GM19468 (cell line): ENCODE data around the gene PANX1.
"Not testable (repeated sequence)": the region's sequence is repeated elsewhere in the genome, so short reads cannot be mapped to it uniquely, and the experiment has no call there.

Experiments used
- ATAC-seq: cut with Tn5 transposase; IDR thresholded peaks from one replicate; pipeline ENCODE4 v1.9.1; 2021; ENCODE audit warnings: mild to moderate bottlenecking, moderate library complexity, moderate number of reproducible peaks; ENCODE audit not compliant: unreplicated experiment; ENCODE audit errors: extremely low read depth

PANX1 gene

GRCh38 chr11:94148189-94148588 is 19.5 kb downstream of the PANX1 start:
- no peak for ATAC-seq

- ATAC-seq: no peak
Observed at GRCh38 chr11:94149431-94150017, 20.9 kb downstream of the PANX1 start.

- ATAC-seq: no peak
Observed at GRCh38 chr11:94150056-94150455, 21.4 kb downstream of the PANX1 start.

- ATAC-seq: no peak
Observed at GRCh38 chr11:94150704-94151685, 22.4 kb downstream of the PANX1 start.

- ATAC-seq: no peak
Observed at GRCh38 chr11:94151903-94152677, 23.4 kb downstream of the PANX1 start.

GRCh38 chr11:94152678-94153065 is 24.0 kb downstream of the PANX1 start:
- no peak for ATAC-seq

- no peak for ATAC-seq
Observed at GRCh38 chr11:94153320-94153719, 24.7 kb downstream of the PANX1 start.

- no peak for ATAC-seq
Observed at GRCh38 chr11:94154095-94154856, 25.6 kb downstream of the PANX1 start.

- ATAC-seq: not testable (repeated sequence)
Observed at GRCh38 chr11:94157339-94157738, 28.7 kb downstream of the PANX1 start.

GRCh38 chr11:94168882-94169281 is 40.2 kb downstream of the PANX1 start:
- no peak for ATAC-seq

GRCh38 chr11:94169516-94169915 is 40.9 kb downstream of the PANX1 start:
- ATAC-seq: no peak

- no peak for ATAC-seq
Observed at GRCh38 chr11:94169930-94170545, 41.4 kb downstream of the PANX1 start.

GRCh38 chr11:94170953-94171352 is 42.3 kb downstream of the PANX1 start:
- ATAC-seq: no peak

GRCh38 chr11:94171693-94172440 is 43.2 kb downstream of the PANX1 start:
- no peak for ATAC-seq

- ATAC-seq: no peak
Observed at GRCh38 chr11:94175535-94175934, 46.9 kb downstream of the PANX1 start.

- ATAC-seq: no peak
Observed at GRCh38 chr11:94178331-94178730, 49.7 kb downstream of the PANX1 start.

- ATAC-seq: no peak
Observed at GRCh38 chr11:94179696-94180095, 51.1 kb downstream of the PANX1 start.

- no peak for ATAC-seq
Observed at GRCh38 chr11:94181526-94181925, 52.9 kb downstream of the PANX1 start.

- no peak for ATAC-seq
Observed at GRCh38 chr11:94181943-94182342, 53.3 kb downstream of the PANX1 start.
